ENCODE results near the gene ZNF296. TPM values are rescaled to one million over a fixed set of nuclear protein-coding genes. Genes with fewer than 3 reads are reported as not detected.

The ZNF296 gene
- polyA plus RNA-seq, 4 donors = 4.7 to 10.3 (median 7.6) TPM

DNA sequence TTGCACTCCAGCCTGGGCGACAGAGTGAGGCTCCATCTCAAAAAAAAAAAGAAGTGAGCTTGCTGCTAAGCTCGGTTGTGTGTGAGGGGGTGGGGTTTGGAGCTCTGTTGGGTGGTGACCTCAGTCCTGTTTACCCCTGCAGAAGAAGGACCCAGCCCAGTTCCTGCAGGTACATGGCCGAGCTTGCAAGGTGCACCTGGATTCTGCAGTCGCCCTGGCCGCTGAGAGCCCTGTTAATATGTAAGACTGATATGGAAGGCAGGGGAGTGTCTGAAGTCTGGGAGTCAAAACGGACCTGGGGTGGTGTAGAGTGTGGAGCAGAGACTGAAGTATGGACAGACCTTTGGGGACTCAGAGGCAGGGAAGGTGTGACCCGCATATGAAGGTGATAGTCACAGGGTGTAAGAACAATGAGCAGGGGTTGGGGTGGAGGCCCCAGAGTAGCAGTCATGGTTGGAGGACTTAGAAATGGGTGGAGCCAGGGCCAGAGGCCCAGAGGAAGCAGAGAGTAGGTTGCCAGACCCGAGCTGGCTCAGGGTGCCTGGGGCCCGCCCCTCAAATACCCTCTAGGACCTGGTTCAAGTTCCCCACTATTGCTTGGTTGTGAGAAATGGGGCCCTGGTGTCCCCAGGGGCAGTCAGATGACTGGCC lies 24.2 kb downstream of the ZNF296 start:
- Histone ChIP-seq H3K4me1 (ENCODE audit: control insufficient read depth in 3 of 3, insufficient read depth in 2 of 3, low read depth in 1 of 3, low read length in 2 of 3) (peaks cover 0 to 20% (median 2%) of the 10 kb centered on the region in 3 donors), H3K9me3 (ENCODE audit: control insufficient read depth in 2 of 2, insufficient read depth in 1 of 2, low read depth in 1 of 2, low read length in 1 of 2) (no peaks in the 10 kb centered on the region), H3K27ac (ENCODE audit: low read depth in 1 of 3, low read length in 2 of 3) (peak overlapping the region; percentile 5 to 81 (median 32)), H3K36me3 (ENCODE audit: control insufficient read depth in 3 of 3, insufficient read depth in 2 of 3, low read depth in 1 of 3, low read length in 3 of 3) (peaks cover 6 to 76% (median 15%) of the 10 kb centered on the region in 3 donors), H3K27me3 (ENCODE audit: control insufficient read depth in 3 of 3, insufficient read depth in 3 of 3, low read length in 3 of 3) (no peaks in the 10 kb centered on the region), H3K4me3 (ENCODE audit: low read depth in 1 of 3, low read length in 3 of 3) (no peak overlapping the region)
- FAIRE-seq (no peak), DNase-seq (peak; percentile 59 to 84)
- WGBS, 3 donors = 12 to 52% (median 31%) methylated on average over 9 of the region's 9 CpGs

- 93 to 96% (median 94%) methylated on average over 6 of the region's 6 CpGs for WGBS, 3 donors
- Histone ChIP-seq H3K36me3 (ENCODE audit: control insufficient read depth in 3 of 3, insufficient read depth in 2 of 3, low read depth in 1 of 3, low read length in 3 of 3) (peaks cover 0 to 73% (median 6%) of the 10 kb centered on the region in 3 donors), H3K4me1 (ENCODE audit: control insufficient read depth in 3 of 3, insufficient read depth in 2 of 3, low read depth in 1 of 3, low read length in 2 of 3) (peaks cover 2 to 41% (median 3%) of the 10 kb centered on the region in 3 donors), H3K27ac (ENCODE audit: low read depth in 1 of 3, low read length in 2 of 3) (no peak overlapping the region), H3K9me3 (ENCODE audit: control insufficient read depth in 2 of 2, insufficient read depth in 1 of 2, low read depth in 1 of 2, low read length in 1 of 2) (no peaks in the 10 kb centered on the region), H3K27me3 (ENCODE audit: control insufficient read depth in 3 of 3, insufficient read depth in 3 of 3, low read length in 3 of 3) (no peaks in the 10 kb centered on the region), H3K4me3 (ENCODE audit: low read depth in 1 of 3, low read length in 3 of 3) (no peak overlapping the region)
- DNase-seq (no peak), FAIRE-seq (no peak)
Observed at GRCh38 chr19:45050036-45050435, 26.2 kb downstream of the ZNF296 start.

DNA sequence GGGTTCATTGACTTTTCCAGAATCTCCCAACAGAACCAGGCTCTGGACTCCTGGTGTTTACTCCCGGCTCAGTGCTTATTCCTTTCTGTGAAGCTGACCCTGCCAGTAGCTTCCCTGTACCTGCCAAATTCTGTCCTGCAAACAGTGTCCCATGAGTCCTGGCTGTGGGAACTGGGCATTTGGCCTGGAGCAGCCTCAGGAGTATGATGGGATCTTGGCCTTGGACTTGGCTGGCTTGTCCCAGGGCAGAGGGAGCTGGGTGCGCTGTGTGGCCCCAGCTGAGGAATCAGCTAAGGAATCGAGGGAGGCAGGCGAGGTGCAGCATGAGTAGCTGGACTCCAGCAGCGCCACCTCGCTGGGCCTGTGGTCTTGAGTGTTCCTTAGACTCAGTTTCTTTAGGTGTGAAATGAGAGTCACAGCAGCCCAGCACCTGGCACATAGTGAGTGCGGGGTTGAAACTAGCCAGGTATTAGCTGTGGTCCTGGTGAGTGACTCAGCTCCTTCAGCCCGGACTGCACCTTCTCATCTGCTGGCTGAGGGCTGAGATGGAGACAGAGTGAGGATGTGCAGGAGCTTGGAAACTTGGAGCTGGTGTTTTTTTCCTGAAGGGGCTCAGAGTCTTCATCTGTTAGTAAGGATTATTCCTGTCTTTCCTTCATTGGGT lies 27.1 kb downstream of the ZNF296 start:
- WGBS, 3 donors = 71 to 88% (median 83%) methylated on average over 8 of the region's 8 CpGs
- H3K27ac ChIP-seq (ENCODE audit: low read depth in 1 of 3, low read length in 2 of 3) = no peak overlapping the region

GRCh38 chr19:45047188-45047797 lies 29.0 kb downstream of the ZNF296 start:
- H3K9me3 ChIP-seq (ENCODE audit: control insufficient read depth in 2 of 2, insufficient read depth in 1 of 2, low read depth in 1 of 2, low read length in 1 of 2) = no peaks in the 10 kb centered on the region
- FAIRE-seq (no peak), DNase-seq (no peak)
- no peak overlapping the region for H3K27ac ChIP-seq (ENCODE audit: low read depth in 1 of 3, low read length in 2 of 3)
- H3K27me3 ChIP-seq (ENCODE audit: control insufficient read depth in 3 of 3, insufficient read depth in 3 of 3, low read length in 3 of 3) = no peaks in the 10 kb centered on the region
- peaks cover 2 to 39% (median 3%) of the 10 kb centered on the region in 3 donors for H3K4me1 ChIP-seq (ENCODE audit: control insufficient read depth in 3 of 3, insufficient read depth in 2 of 3, low read depth in 1 of 3, low read length in 2 of 3)
- 69 to 89% (median 87%) methylated on average over 7 of the region's 7 CpGs for WGBS, 3 donors
- no peak overlapping the region for H3K4me3 ChIP-seq (ENCODE audit: low read depth in 1 of 3, low read length in 3 of 3)
- H3K36me3 ChIP-seq (ENCODE audit: control insufficient read depth in 3 of 3, insufficient read depth in 2 of 3, low read depth in 1 of 3, low read length in 3 of 3) = peaks cover 4 to 69% (median 8%) of the 10 kb centered on the region in 3 donors

More for the DNA sequence above, 27.1 kb downstream of the ZNF296 start:
- FAIRE-seq = no peak
- H3K36me3 ChIP-seq (ENCODE audit: control insufficient read depth in 3 of 3, insufficient read depth in 2 of 3, low read depth in 1 of 3, low read length in 3 of 3) = peaks cover 0 to 74% (median 7%) of the 10 kb centered on the region in 3 donors
- no peak for DNase-seq
- peaks cover 2 to 46% (median 3%) of the 10 kb centered on the region in 3 donors for H3K4me1 ChIP-seq (ENCODE audit: control insufficient read depth in 3 of 3, insufficient read depth in 2 of 3, low read depth in 1 of 3, low read length in 2 of 3)
- H3K4me3 ChIP-seq (ENCODE audit: low read depth in 1 of 3, low read length in 3 of 3) = no peak overlapping the region
- H3K9me3 ChIP-seq (ENCODE audit: control insufficient read depth in 2 of 2, insufficient read depth in 1 of 2, low read depth in 1 of 2, low read length in 1 of 2) = no peaks in the 10 kb centered on the region
- no peaks in the 10 kb centered on the region for H3K27me3 ChIP-seq (ENCODE audit: control insufficient read depth in 3 of 3, insufficient read depth in 3 of 3, low read length in 3 of 3)

- DNase-seq (peak in 1 of 2 donors; percentile 26), FAIRE-seq (no peak)
- 60 to 74% (median 65%) methylated on average over 7 of the region's 7 CpGs for WGBS, 3 donors
- H3K9me3 ChIP-seq (ENCODE audit: control insufficient read depth in 2 of 2, insufficient read depth in 1 of 2, low read depth in 1 of 2, low read length in 1 of 2) = no peaks in the 10 kb centered on the region
- peaks cover 7 to 69% (median 11%) of the 10 kb centered on the region in 3 donors for H3K36me3 ChIP-seq (ENCODE audit: control insufficient read depth in 3 of 3, insufficient read depth in 2 of 3, low read depth in 1 of 3, low read length in 3 of 3)
- H3K27me3 ChIP-seq (ENCODE audit: control insufficient read depth in 3 of 3, insufficient read depth in 3 of 3, low read length in 3 of 3) = no peaks in the 10 kb centered on the region
- H3K4me3 ChIP-seq (ENCODE audit: low read depth in 1 of 3, low read length in 3 of 3) = no peak overlapping the region
- peak overlapping the region; percentile 49 to 84 (median 52) for H3K27ac ChIP-seq (ENCODE audit: low read depth in 1 of 3, low read length in 2 of 3)
- H3K4me1 ChIP-seq (ENCODE audit: control insufficient read depth in 3 of 3, insufficient read depth in 2 of 3, low read depth in 1 of 3, low read length in 2 of 3) = peaks cover 2 to 34% (median 3%) of the 10 kb centered on the region in 3 donors
Observed at GRCh38 chr19:45046355-45046754, 29.9 kb downstream of the ZNF296 start.

DNA sequence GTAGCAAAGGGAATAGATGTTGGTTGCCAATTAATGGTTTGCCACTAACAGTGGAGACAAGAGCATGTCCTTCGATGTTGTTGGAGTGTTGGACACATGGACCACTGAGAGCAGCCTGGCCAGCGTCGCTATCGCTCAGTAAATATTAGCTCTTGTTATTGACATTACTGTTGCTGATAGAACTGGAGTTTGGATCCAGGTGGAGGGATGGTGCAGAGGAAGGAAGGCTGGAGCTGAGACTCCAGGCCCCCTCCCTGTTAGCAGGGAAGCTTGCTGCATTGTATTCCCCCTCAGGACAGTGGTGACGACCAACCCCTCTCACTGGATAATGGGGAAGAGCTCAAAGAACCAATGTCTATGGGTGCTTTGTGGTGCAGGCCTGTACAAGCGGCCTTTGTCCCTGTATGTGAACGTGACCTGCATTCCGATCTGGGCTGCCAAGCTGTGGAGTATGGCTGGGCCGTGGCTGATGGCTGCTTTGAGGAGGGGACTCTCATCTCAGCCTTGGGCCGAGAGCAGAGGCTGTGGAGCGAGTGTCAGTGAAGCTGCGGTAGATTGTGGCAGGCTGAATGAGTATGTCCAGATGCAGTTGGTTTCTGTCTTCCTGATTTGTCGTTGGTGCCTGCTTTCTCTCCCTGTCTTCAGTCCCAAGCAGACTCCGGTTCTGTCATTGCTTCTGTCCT lies 30.5 kb downstream of the ZNF296 start:
- Histone ChIP-seq H3K27me3 (ENCODE audit: control insufficient read depth in 3 of 3, insufficient read depth in 3 of 3, low read length in 3 of 3) (no peaks in the 10 kb centered on the region), H3K27ac (ENCODE audit: low read depth in 1 of 3, low read length in 2 of 3) (peak overlapping the region; percentile 49 to 84 (median 52)), H3K9me3 (ENCODE audit: control insufficient read depth in 2 of 2, insufficient read depth in 1 of 2, low read depth in 1 of 2, low read length in 1 of 2) (no peaks in the 10 kb centered on the region), H3K4me1 (ENCODE audit: control insufficient read depth in 3 of 3, insufficient read depth in 2 of 3, low read depth in 1 of 3, low read length in 2 of 3) (peaks cover 0 to 30% (median 3%) of the 10 kb centered on the region in 3 donors), H3K36me3 (ENCODE audit: control insufficient read depth in 3 of 3, insufficient read depth in 2 of 3, low read depth in 1 of 3, low read length in 3 of 3) (peaks cover 7 to 72% (median 11%) of the 10 kb centered on the region in 3 donors), H3K4me3 (ENCODE audit: low read depth in 1 of 3, low read length in 3 of 3) (no peak overlapping the region)
- FAIRE-seq = no peak
- WGBS, 3 donors = 14 to 57% (median 41%) methylated on average over 14 of the region's 14 CpGs
- peak; percentile 72 to 83 for DNase-seq

- Histone ChIP-seq H3K9me3 (ENCODE audit: control insufficient read depth in 2 of 2, insufficient read depth in 1 of 2, low read depth in 1 of 2, low read length in 1 of 2) (no peaks in the 10 kb centered on the region), H3K27me3 (ENCODE audit: control insufficient read depth in 3 of 3, insufficient read depth in 3 of 3, low read length in 3 of 3) (no peaks in the 10 kb centered on the region), H3K4me1 (ENCODE audit: control insufficient read depth in 3 of 3, insufficient read depth in 2 of 3, low read depth in 1 of 3, low read length in 2 of 3) (peaks cover 0 to 33% (median 7%) of the 10 kb centered on the region in 3 donors), H3K27ac (ENCODE audit: low read depth in 1 of 3, low read length in 2 of 3) (no peak overlapping the region), H3K4me3 (ENCODE audit: low read depth in 1 of 3, low read length in 3 of 3) (no peak overlapping the region), H3K36me3 (ENCODE audit: control insufficient read depth in 3 of 3, insufficient read depth in 2 of 3, low read depth in 1 of 3, low read length in 3 of 3) (peaks cover 10 to 74% (median 11%) of the 10 kb centered on the region in 3 donors)
- 84 to 90% (median 89%) methylated on average over 6 of the region's 6 CpGs for WGBS, 3 donors
- no peak for DNase-seq
- FAIRE-seq = no peak
Observed at GRCh38 chr19:45041125-45041524, 35.2 kb downstream of the ZNF296 start.

Measured in small intestine (tissue), 7 donors.